GM19468 (cell line): ENCODE measurements around the gene ATP11A.

Source experiments
- ATAC-seq: cut with Tn5 transposase; IDR thresholded peaks from one replicate; pipeline ENCODE4 v1.9.1; 2021; ENCODE audit warnings: mild to moderate bottlenecking, moderate library complexity, moderate number of reproducible peaks; ENCODE audit not compliant: unreplicated experiment; ENCODE audit errors: extremely low read depth

The ATP11A gene

GRCh38 chr13:112895521-112896465, 206.0 kb downstream of the ATP11A start:
- ATAC-seq = no peak

DNA sequence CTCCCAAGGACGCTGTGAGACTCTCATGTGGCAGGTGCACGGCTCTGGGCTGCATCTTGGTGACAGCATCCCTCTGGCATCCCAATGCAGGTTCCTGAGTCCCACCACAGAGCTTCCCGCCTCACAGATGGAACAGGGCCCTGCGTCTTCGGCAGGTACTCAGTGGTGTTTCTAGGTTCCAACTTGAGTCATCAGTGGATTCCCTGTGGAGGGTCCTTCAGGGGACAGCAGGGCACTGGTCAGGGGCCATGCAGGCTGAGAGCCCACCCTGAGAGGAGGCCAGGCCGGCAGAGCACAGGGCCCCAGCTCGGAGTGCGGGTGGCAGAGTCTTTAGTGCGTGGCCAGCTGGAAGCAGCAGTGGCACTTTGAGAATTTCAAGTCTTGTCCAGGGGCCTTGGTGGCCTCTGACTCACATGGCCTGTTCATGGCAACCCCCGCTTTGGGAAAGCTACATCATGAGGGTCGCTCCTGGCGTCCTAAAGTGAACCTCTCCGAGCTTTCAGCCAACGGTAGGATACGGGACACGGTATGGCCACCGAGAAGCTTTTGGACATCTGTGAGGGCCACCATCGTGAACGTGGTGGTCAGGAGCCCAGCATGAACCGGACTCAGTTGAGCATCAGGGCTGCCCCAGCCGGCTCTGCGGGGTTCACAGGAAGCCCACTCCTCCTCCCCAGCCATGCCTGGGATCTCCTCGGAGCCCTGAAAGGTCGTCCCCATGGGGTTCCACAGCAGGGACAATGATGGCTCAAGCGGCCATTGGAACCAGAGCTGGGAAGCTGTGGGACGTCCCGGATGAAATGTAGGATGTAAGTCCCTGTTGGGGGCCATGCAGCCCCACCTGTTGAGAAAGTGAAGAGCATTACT, 207.1 kb downstream of the ATP11A start:
- ATAC-seq = no peak

DNA sequence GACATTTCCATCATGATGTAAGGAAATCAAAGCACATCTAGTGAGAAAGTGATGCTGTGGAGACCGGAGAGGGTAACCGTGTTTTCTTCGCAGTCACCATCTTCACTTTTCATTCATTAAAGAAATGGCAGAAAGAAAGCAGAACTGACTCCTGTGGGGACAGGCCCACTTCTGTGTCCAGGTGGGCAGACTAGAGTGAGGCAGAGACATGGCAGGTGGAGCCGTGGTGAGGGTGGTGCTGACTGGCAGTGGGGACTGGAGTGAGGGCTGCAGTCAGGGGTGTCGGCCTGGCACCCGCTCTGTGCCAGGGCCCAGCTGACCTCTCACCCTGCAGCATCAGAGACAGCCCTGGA, 207.7 kb downstream of the ATP11A start:
- ATAC-seq = no peak

GRCh38 chr13:112897956-112898620, 208.2 kb downstream of the ATP11A start:
- ATAC-seq = no peak

GRCh38 chr13:112898621-112899280, 208.9 kb downstream of the ATP11A start:
- ATAC-seq = no peak

DNA sequence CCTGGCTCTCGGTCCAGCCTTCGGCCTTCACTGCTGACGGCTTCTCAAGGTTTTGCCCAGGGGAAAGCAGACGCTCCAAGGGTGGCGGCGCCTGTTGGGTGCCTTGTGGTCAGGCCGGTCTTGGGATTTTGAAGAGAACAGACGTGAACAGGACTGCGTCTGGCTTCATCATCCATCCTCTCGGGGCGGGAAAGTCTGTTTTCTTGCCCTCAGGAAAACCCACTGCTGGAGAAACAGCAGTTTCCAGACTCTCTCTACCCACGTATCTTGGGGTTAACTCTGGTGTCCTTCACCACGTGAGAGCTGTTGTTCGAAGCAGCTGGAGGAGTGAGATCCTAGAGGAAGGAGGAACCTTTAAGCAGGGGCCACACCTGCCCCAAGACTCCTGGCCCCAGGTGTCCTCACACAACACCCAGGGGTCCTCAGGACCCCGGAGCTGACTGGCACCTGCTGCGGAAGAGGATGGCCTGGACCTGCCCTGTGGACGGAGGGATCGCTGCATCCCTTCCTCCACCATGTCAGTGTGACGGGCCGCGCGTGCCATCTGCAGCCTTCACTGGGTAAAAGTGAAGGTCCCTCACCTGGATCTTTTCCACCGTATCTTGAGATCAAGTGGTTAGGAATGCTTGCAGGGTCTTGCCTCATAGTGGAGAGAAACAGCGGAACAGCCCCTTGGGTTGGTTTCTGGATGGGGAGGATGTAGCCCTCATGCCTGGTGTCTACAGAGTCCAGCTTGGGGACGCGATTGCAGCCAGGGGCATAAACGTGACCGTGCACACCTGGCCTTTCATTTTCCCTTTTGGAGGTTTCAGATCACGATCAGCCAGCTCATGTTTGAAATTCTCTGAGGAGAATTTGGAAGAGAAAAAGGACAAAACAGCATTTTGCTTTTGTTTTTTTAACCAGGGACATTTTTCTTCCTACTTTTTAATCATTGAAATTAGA, 209.7 kb downstream of the ATP11A start:
- no peak for ATAC-seq

GRCh38 chr13:112900226-112900600, 210.4 kb downstream of the ATP11A start:
- ATAC-seq = no peak

GRCh38 chr13:112900691-112901091, 210.9 kb downstream of the ATP11A start:
- no peak for ATAC-seq

DNA sequence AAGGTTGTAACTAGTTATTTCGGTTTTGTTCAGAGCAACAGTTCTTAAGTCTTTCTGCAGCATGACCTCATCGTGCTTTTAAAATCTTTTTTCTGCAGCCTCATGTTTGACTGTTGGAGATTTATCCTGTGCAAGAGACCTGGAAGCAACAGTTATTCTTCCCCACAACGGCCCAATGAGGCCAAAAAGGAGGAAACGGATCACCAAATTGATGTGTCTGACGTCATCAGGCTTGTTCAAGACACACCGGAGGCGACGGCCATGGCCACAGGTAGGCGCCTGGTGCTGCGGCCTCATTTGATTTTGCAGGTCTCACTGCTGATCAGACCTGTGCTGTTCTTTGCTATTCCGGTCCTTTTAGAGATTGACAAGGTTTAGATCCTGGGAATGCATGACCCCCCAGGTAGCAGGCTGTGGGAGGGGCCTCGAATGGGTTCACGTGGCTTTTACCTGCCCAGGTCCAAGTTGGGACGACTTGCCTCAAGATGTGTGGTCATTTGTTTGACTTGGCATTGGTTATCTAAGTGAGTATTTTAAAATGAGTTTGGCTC, 212.3 kb downstream of the ATP11A start:
- no peak for ATAC-seq

DNA sequence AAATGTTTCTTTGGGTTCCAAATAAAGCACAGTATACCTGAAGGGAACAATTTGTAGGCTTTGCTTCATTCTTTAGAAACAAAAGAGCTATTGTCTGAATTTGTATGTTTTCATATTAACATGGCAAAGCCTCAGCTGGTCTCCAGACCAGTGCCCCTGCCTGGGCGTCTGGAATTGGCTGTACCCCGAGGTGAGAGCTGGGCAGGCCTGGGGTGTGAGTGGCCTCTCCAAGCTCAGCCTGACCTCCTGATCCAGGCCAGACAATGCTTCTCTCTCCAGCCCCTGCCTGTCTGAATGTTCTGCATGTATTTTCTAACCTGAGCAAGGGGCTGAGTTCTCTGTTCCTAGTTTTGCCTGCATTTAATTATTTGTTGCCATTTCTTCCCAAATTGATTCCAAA, 212.8 kb downstream of the ATP11A start:
- ATAC-seq = no peak

DNA sequence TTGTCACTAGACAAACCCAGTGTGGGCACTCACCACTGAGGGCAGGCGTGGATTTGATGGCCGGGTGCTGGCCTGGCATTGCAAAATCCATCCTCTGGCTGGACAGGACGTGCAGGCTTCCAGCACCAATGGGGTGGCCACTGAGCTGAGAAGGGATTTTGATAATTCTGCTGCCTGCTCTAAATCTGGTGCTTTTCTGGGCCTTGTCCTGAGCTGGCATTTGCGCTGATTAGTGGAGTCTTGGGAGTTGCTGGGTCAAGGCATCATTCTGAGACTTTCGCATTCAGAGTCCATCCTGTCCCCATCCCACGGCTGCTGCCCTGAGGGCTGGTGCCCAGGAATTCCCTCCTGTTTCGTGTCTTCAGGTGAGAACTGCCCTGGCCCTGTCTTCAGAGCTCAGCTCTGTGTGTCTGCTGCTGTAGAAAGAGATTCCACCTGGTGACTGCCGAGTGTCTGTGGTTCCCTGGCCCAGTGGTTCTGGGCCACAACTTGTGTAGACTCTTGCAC, 213.3 kb downstream of the ATP11A start:
- ATAC-seq = no peak

GRCh38 chr13:112903606-112904195, 213.9 kb downstream of the ATP11A start:
- ATAC-seq = no peak

- ATAC-seq = no peak
Observed at GRCh38 chr13:112904436-112904960, 214.7 kb downstream of the ATP11A start.

GRCh38 chr13:112905086-112905485, 215.2 kb downstream of the ATP11A start:
- ATAC-seq = no peak

DNA sequence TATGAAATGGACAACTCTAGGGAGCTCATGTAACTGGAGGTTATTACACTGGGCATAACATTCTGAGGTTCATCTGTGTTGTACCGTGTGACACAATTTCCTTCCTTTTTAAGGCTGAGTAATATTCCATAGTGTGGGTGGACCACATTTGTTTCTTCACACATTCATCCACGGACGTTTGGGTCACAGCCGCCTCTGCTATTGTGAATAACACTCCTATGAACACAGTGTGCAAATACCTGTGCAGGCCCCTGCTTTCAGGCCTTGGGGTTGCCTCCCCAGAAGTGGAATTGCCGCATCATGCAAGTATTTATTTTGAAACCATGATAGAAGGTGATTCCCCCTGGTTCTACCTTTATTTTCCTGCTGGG, 215.8 kb downstream of the ATP11A start:
- ATAC-seq = no peak

- ATAC-seq = no peak
Observed at GRCh38 chr13:112905990-112906641, 216.3 kb downstream of the ATP11A start.

- ATAC-seq = no peak
Observed at GRCh38 chr13:112907286-112907685, 217.4 kb downstream of the ATP11A start.
